Ectodermal cell (in vitro differentiated cells): Measurements from ENCODE around the gene SPPL2C.

Experiments
- H3K27ac ChIP-seq: 2 replicates; pipeline ENCODE4 v1.7.0; 2013; ENCODE audit warnings: mild to moderate bottlenecking, low read depth, low read length; ENCODE audit not compliant: insufficient read depth, poor library complexity, severe bottlenecking
- H3K27me3 ChIP-seq: 2 replicates; pipeline ENCODE4 v1.7.0; 2013; ENCODE audit warnings: mild to moderate bottlenecking, low read length; ENCODE audit not compliant: insufficient read depth, control insufficient read depth, poor library complexity, severe bottlenecking
- H3K36me3 ChIP-seq: one replicate; pipeline ENCODE4 v1.7.0; 2013; ENCODE audit warnings: low read length; ENCODE audit not compliant: control insufficient read depth, insufficient read depth
- H3K4me1 ChIP-seq: one replicate; pipeline ENCODE4 v1.7.0; 2013; ENCODE audit warnings: low read length; ENCODE audit not compliant: control insufficient read depth, insufficient read depth
- H3K4me3 ChIP-seq: 2 replicates; pipeline ENCODE4 v1.7.0; 2013; ENCODE audit warnings: low read depth, low read length, control low read depth; ENCODE audit not compliant: insufficient read depth
- H3K9me3 ChIP-seq: 2 replicates; pipeline ENCODE4 v1.7.0; 2013; ENCODE audit warnings: mild to moderate bottlenecking, low read length, moderate library complexity; ENCODE audit not compliant: control insufficient read depth
- WGBS, 2 experiments: methylation state at CpG; one replicate each; pipeline ENCODE4 v1.1.7; 2013; ENCODE audit warnings: missing lambda C conversion rate in 2 of 2; 5-methylcytosine and 5-hydroxymethylcytosine counted together

SPPL2C gene

GRCh38 chr17:45848868-45849535, 4.3 kb downstream of the SPPL2C start:
- Histone ChIP-seq H3K36me3 (no peaks in the 10 kb centered on the region), H3K27me3 (peaks cover 5% of the 10 kb centered on the region), H3K4me3 (no peak overlapping the region), H3K4me1 (no peaks in the 10 kb centered on the region), H3K27ac (no peak overlapping the region), H3K9me3 (no peaks in the 10 kb centered on the region)
- 86% methylated on average over 15 of the region's 15 CpGs for WGBS, 2 experiments

GRCh38 chr17:45849536-45849990, 4.9 kb downstream of the SPPL2C start:
- peaks cover 5% of the 10 kb centered on the region for H3K27me3 ChIP-seq

GRCh38 chr17:45850011-45850410, 5.3 kb downstream of the SPPL2C start:
- H3K27me3 ChIP-seq = peaks cover 5% of the 10 kb centered on the region
- 88 to 91% methylated on average over 4 of the region's 4 CpGs for WGBS, 2 experiments

More at GRCh38 chr17:45849536-45849990, 4.9 kb downstream of the SPPL2C start:
- Histone ChIP-seq H3K4me3 (no peak overlapping the region), H3K36me3 (no peaks in the 10 kb centered on the region), H3K27ac (no peak overlapping the region), H3K9me3 (no peaks in the 10 kb centered on the region), H3K4me1 (no peaks in the 10 kb centered on the region)
- WGBS, 2 experiments = 88% methylated on average over 7 of the region's 7 CpGs

GRCh38 chr17:45850468-45850867, 5.8 kb downstream of the SPPL2C start:
- H3K27me3 ChIP-seq = peaks cover 5% of the 10 kb centered on the region
- H3K4me1 ChIP-seq = no peaks in the 10 kb centered on the region
- no peak overlapping the region for H3K27ac ChIP-seq
- H3K4me3 ChIP-seq = no peak overlapping the region
- 92 to 93% methylated on average over 5 of the region's 5 CpGs for WGBS, 2 experiments
- H3K9me3 ChIP-seq = no peaks in the 10 kb centered on the region
- H3K36me3 ChIP-seq = no peaks in the 10 kb centered on the region

More at GRCh38 chr17:45850011-45850410, 5.3 kb downstream of the SPPL2C start:
- Histone ChIP-seq H3K36me3 (no peaks in the 10 kb centered on the region), H3K9me3 (no peaks in the 10 kb centered on the region), H3K27ac (no peak overlapping the region), H3K4me3 (no peak overlapping the region), H3K4me1 (no peaks in the 10 kb centered on the region)

GRCh38 chr17:45851022-45851421, 6.3 kb downstream of the SPPL2C start:
- Histone ChIP-seq H3K27ac (no peak overlapping the region), H3K4me3 (no peak overlapping the region), H3K9me3 (no peaks in the 10 kb centered on the region), H3K27me3 (peaks cover 5% of the 10 kb centered on the region), H3K4me1 (no peaks in the 10 kb centered on the region), H3K36me3 (no peaks in the 10 kb centered on the region)
- 82 to 83% methylated on average over 6 of the region's 6 CpGs for WGBS, 2 experiments

- Histone ChIP-seq H3K9me3 (no peaks in the 10 kb centered on the region), H3K36me3 (no peaks in the 10 kb centered on the region), H3K4me1 (no peaks in the 10 kb centered on the region), H3K27me3 (peaks cover 5% of the 10 kb centered on the region), H3K27ac (no peak overlapping the region), H3K4me3 (no peak overlapping the region)
- 61 to 67% methylated on average over 8 of the region's 8 CpGs for WGBS, 2 experiments
These were observed 6.8 kb downstream of the SPPL2C start for GRCh38 chr17:45851464-45851863.

GRCh38 chr17:45851873-45852272, 7.2 kb downstream of the SPPL2C start:
- no peaks in the 10 kb centered on the region for H3K4me1 ChIP-seq
- WGBS, 2 experiments = 90 to 100% methylated on average over 1 of the region's 1 CpG

GRCh38 chr17:45852535-45853297, 8.0 kb downstream of the SPPL2C start:
- WGBS, 2 experiments = 34 to 39% methylated on average over 12 of the region's 12 CpGs
- Histone ChIP-seq H3K4me3 (no peak overlapping the region), H3K36me3 (no peaks in the 10 kb centered on the region), H3K27me3 (peaks cover 5% of the 10 kb centered on the region), H3K27ac (no peak overlapping the region), H3K4me1 (no peaks in the 10 kb centered on the region), H3K9me3 (no peaks in the 10 kb centered on the region)

More at GRCh38 chr17:45851873-45852272, 7.2 kb downstream of the SPPL2C start:
- H3K36me3 ChIP-seq = no peaks in the 10 kb centered on the region
- peaks cover 5% of the 10 kb centered on the region for H3K27me3 ChIP-seq
- H3K27ac ChIP-seq = no peak overlapping the region
- no peaks in the 10 kb centered on the region for H3K9me3 ChIP-seq
- H3K4me3 ChIP-seq = no peak overlapping the region

- Histone ChIP-seq H3K4me1 (no peaks in the 10 kb centered on the region), H3K36me3 (no peaks in the 10 kb centered on the region), H3K4me3 (no peak overlapping the region), H3K9me3 (no peaks in the 10 kb centered on the region), H3K27me3 (peaks cover 5% of the 10 kb centered on the region), H3K27ac (no peak overlapping the region)
- 87 to 88% methylated on average over 9 of the region's 9 CpGs for WGBS, 2 experiments
These were observed 9.5 kb downstream of the SPPL2C start for GRCh38 chr17:45854209-45854608.

- Histone ChIP-seq H3K9me3 (no peaks in the 10 kb centered on the region), H3K36me3 (no peaks in the 10 kb centered on the region), H3K4me1 (no peaks in the 10 kb centered on the region), H3K4me3 (no peak overlapping the region), H3K27me3 (peaks cover 5% of the 10 kb centered on the region), H3K27ac (no peak overlapping the region)
- 73 to 83% methylated on average over 1 of the region's 2 CpGs for WGBS, 2 experiments
These were observed 11.1 kb downstream of the SPPL2C start for GRCh38 chr17:45855691-45856336.
